Stimulated activated effector memory CD8-positive, alpha-beta T cell treated with anti-CD3 and anti-CD28 coated beads, Interleukin-12 subunit alpha, Interleukin-12 subunit beta, amount 100 ng/mL, for 72 hours (primary cell): ENCODE results near the gene OR10A7.
"Not testable (repeated sequence)": the region's sequence is repeated elsewhere in the genome, so short reads cannot be mapped to it uniquely, and the experiment has no call there.

ENCODE experiments used
- ATAC-seq: fragments of 150-1000 bp; cut with Tn5 transposase; 2 replicates; pipeline ENCODE4 v1.10.0; 2021
- DNase-seq, 2 donors: peaks; one replicate each; pipeline ENCODE4 v3.0.0; 2021 to 2022; ENCODE audit warnings: low spot score in 2 of 2
- H3K27ac Mint-ChIP-seq: one replicate; pipeline ENCODE4 v1.8.0; 2022; ENCODE audit warnings: mild to moderate bottlenecking, mixed read lengths
- H3K36me3 Mint-ChIP-seq: one replicate; pipeline ENCODE4 v1.8.0; 2022; ENCODE audit warnings: mild to moderate bottlenecking, mixed read lengths
- H3K4me1 Mint-ChIP-seq: one replicate; pipeline ENCODE4 v1.8.0; 2022; ENCODE audit warnings: mixed read lengths
- H3K4me3 Mint-ChIP-seq: one replicate; pipeline ENCODE4 v1.8.0; 2022; ENCODE audit warnings: mild to moderate bottlenecking, mixed read lengths
- H3K9me3 Mint-ChIP-seq: one replicate; pipeline ENCODE4 v1.8.0; 2022; ENCODE audit warnings: mixed read lengths

Gene OR10A7, protein sequence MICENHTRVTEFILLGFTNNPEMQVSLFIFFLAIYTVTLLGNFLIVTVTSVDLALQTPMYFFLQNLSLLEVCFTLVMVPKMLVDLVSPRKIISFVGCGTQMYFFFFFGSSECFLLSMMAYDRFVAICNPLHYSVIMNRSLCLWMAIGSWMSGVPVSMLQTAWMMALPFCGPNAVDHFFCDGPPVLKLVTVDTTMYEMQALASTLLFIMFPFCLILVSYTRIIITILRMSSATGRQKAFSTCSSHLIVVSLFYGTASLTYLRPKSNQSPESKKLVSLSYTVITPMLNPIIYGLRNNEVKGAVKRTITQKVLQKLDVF

DNA sequence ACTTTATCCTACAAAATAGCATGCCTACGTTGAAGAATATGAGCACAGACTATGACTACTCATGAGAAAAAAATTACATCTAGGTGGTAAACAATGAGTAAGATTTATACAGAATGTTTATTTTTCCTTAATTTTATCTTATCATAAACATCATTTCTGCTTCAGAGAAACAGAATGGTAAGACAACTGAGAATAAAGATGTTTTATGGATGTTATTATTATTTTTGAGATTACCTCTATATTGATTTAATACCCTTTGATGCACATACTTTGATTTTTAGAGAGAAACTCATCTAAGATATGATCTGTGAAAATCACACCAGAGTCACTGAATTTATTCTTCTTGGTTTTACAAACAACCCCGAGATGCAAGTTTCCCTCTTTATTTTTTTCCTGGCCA is at the start of gene OR10A7:
TSS of gene OR10A7 (plus strand) at position 301 of the 400 bp plus-strand sequence. CDS start at position 301, 0 bp downstream.
- DNase-seq (no peak), ATAC-seq (no peak)
- no peaks in the 10 kb centered on the region for H3K4me1 Mint-ChIP-seq
- no peaks in the 10 kb centered on the region for H3K36me3 Mint-ChIP-seq
- no peaks in the 10 kb centered on the region for H3K9me3 Mint-ChIP-seq
- H3K4me3 Mint-ChIP-seq: no peak within 1 kb of the TSS
- H3K27ac Mint-ChIP-seq: no peak within 1 kb of the TSS

DNA sequence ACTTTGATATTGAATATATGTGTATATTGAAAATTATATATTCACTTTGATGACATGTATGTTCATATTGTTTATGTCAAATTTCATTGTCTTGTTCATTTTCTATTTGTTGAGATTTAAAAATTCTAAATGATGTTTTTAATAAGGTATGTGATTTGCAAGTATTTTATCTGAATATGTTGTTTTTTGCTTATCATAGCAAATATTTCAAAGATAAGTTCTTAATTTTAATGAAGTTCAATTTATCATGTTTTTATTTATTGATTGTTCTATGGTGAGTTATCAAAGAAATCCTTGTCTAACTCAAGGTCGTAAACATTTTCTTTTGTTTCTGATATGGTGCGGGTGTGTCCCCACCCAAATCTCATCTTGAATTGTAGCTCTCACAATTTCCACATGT is 49.4 kb upstream of the OR10A7 start:
- ATAC-seq: no peak
- H3K9me3 Mint-ChIP-seq: no peaks in the 10 kb centered on the region
- no peak overlapping the region for H3K27ac Mint-ChIP-seq
- no peak for DNase-seq
- H3K4me1 Mint-ChIP-seq: no peaks in the 10 kb centered on the region
- no peak overlapping the region for H3K4me3 Mint-ChIP-seq
- no peaks in the 10 kb centered on the region for H3K36me3 Mint-ChIP-seq

DNA sequence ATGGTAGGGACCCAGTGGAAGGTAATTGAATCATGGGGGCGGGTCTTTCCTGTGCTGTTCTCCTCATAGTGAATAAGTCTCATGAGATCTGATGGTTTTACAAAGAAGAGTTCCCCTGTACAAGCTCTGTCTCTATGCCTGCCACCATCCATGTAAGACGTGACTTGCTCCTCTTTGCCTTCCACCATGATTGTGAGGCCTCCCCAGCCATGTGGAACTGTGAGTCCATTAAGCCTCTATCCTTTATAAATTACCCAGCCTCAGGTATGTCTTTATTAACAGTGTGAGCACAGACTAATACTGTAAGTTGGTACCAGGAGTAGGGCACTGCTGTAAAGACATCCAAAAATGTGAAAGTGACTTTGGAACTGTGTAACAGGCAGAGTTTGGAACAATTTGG is 49.0 kb upstream of the OR10A7 start:
- not testable (repeated sequence) for H3K36me3 Mint-ChIP-seq, ATAC-seq, DNase-seq, H3K4me3 Mint-ChIP-seq, H3K4me1 Mint-ChIP-seq, H3K27ac Mint-ChIP-seq, H3K9me3 Mint-ChIP-seq

DNA sequence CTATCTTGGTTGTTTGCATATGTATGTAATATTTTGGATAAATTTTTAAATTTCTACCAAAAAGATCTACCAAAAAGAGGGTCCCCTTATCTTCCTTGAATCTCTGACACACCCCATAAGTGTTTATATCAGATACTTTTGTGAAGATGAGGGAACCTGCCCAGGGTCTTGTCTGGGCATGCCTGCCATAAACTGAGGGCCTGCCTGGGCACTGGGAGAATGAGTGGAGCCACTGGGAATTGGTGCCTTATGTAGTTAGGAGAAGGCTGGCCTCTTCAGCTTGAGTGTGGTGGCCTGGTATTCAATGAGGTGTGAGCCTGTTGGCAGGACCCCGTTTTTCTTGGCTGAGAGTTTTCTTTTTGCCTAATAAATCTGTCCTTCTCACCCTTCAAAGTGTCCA is 48.1 kb upstream of the OR10A7 start:
- Mint-ChIP-seq H3K4me1 (no peaks in the 10 kb centered on the region), H3K9me3 (no peaks in the 10 kb centered on the region)
- no peak for ATAC-seq

DNA sequence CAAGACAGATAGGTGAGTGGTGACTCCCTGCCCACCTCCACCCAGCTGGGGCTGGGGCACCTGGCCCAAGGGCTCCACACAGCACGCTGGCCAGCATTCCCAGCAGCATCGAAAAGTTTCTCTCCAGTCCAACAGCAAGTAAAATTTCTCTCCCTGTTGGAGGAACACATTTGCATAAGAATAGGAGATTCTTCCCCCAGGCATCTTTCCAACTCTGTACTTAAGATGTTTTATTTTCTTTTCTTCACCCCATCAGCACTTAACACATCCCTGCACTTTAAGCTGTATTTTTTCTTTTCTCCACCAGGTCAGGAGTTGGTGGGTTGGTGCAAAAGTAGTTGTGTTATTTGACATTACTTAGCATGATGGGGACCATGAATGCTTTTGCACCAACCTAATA is 47.4 kb upstream of the OR10A7 start:
- Mint-ChIP-seq H3K9me3 (no peaks in the 10 kb centered on the region), H3K4me1 (no peaks in the 10 kb centered on the region), H3K27ac (no peak overlapping the region), H3K36me3 (no peaks in the 10 kb centered on the region), H3K4me3 (no peak overlapping the region)
- DNase-seq (no peak), ATAC-seq (no peak)

More for the DNA sequence above, 48.1 kb upstream of the OR10A7 start:
- Mint-ChIP-seq H3K4me3 (no peak overlapping the region), H3K36me3 (no peaks in the 10 kb centered on the region), H3K27ac (no peak overlapping the region)
- no peak for DNase-seq

DNA sequence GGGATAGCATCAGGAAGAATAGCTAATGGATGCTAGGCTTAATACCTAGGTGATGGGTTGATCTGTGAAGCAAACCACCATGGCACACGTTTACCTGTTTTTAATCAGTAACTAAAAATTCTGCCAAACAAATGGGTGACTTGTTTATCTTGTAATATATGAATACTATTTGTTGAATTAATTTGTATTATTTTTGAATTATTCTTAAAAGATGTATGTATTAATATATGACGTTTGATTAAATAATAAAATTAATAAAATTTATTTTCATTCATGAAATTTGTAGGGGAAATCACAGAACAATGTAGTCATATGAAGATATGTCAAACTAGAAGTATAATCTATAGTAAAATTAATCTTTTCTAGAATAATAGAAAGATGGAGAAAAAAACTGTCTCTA is 32.3 kb upstream of the OR10A7 start:
- peaks cover 4% of the 10 kb centered on the region for H3K36me3 Mint-ChIP-seq
- no peak for ATAC-seq

DNA sequence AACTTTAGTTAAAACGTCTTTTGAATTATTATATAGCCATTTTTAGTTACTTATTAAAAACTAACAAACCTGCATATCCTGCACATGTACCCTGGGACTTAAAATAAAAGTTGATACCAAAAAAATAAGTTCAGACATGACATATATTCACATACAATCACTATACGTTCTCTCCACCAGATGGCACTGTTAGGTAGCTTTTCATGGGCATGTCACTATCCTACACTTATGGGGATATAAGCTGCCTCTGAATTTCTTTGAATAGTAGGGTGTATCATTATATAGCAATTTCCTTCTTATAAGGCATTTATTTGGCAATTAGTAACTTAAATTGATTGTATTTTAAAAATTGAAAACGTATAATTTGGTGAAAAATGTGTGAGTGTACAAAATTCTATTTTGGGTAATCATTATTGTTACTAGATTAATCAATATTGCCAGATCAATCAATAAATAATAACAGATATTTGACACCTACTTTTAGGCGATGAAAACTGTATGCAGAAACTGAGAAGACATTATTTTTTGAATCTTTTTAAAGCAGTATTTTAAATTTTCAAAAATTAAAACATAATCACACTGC is 31.8 kb upstream of the OR10A7 start:
- no peak overlapping the region for H3K4me3 Mint-ChIP-seq
- no peak overlapping the region for H3K27ac Mint-ChIP-seq
- H3K36me3 Mint-ChIP-seq: peaks cover 4% of the 10 kb centered on the region
- DNase-seq (peak; percentile 29 to 52), ATAC-seq (peak; percentile 76)
- H3K9me3 Mint-ChIP-seq: no peaks in the 10 kb centered on the region
- H3K4me1 Mint-ChIP-seq: no peaks in the 10 kb centered on the region

More for the DNA sequence above, 32.3 kb upstream of the OR10A7 start:
- no peak for DNase-seq
- no peaks in the 10 kb centered on the region for H3K4me1 Mint-ChIP-seq
- no peaks in the 10 kb centered on the region for H3K9me3 Mint-ChIP-seq
- no peak overlapping the region for H3K27ac Mint-ChIP-seq
- no peak overlapping the region for H3K4me3 Mint-ChIP-seq

DNA sequence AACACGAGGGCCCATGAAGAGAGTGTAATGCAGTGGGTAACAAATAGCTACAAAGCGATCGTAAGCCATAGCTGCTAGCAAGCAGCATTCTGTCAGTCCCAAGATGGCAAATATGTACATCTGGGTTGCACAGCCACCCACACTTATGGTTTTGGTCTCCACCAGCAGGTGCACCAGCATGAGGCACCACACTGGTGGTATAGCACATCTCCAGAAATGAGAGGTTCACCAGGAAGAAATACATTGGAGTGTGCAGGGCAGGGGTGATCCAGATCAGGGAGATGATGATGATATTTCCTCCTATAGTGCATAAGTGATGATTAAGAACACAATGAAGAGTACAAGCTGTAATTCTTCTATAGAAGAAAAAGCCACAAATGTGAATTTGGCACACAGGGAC is 26.4 kb upstream of the OR10A7 start:
- Mint-ChIP-seq H3K4me3 (no peak overlapping the region), H3K36me3 (peaks cover 4% of the 10 kb centered on the region), H3K27ac (no peak overlapping the region), H3K9me3 (no peaks in the 10 kb centered on the region), H3K4me1 (no peaks in the 10 kb centered on the region)
- ATAC-seq (no peak), DNase-seq (no peak)

DNA sequence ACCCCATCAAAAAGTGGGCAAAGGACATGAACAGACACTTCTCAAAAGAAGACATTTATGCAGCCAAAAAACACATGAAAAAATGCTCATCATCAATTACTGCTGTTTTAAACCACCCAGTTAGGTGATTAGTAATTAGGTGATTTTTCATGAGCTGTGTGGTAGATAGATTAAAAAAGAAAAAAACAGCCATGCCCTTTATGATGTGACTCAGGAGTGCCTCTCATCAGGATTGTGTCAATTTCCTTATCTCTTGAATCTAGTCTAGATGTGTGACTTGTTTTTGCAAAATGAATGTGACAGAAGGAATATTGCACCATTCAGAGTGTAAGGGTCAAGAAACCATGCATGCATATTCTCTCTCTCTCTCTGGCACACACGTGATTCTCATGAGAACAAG is 5.7 kb downstream of the OR10A7 start:
- no peaks in the 10 kb centered on the region for H3K4me1 Mint-ChIP-seq
- H3K9me3 Mint-ChIP-seq: no peaks in the 10 kb centered on the region
- no peak overlapping the region for H3K27ac Mint-ChIP-seq
- DNase-seq (no peak), ATAC-seq (peak; percentile 58)
- no peaks in the 10 kb centered on the region for H3K36me3 Mint-ChIP-seq
- H3K4me3 Mint-ChIP-seq: no peak overlapping the region

DNA sequence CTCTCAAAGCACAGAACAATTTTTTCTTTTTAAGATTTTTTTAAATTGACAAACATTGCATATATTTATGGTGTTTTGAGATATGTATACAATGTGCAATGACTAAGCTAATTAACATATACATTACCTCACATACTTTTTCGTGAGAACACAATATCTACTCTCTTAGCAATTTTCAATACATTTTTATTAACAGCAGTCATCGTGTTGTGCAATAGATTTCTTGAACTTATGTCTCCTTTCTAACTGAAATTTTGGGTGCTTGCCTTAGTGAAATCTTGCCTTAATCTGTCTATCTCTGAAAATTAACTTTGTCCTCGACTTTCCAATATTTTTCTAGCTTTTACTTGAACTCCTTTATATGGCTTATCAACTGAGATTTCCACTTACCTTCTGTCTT is 6.8 kb downstream of the OR10A7 start:
- no peaks in the 10 kb centered on the region for H3K36me3 Mint-ChIP-seq
- H3K4me3 Mint-ChIP-seq: no peak overlapping the region
- no peak overlapping the region for H3K27ac Mint-ChIP-seq
- ATAC-seq: no peak
- H3K4me1 Mint-ChIP-seq: no peaks in the 10 kb centered on the region
- no peaks in the 10 kb centered on the region for H3K9me3 Mint-ChIP-seq
- no peak for DNase-seq

DNA sequence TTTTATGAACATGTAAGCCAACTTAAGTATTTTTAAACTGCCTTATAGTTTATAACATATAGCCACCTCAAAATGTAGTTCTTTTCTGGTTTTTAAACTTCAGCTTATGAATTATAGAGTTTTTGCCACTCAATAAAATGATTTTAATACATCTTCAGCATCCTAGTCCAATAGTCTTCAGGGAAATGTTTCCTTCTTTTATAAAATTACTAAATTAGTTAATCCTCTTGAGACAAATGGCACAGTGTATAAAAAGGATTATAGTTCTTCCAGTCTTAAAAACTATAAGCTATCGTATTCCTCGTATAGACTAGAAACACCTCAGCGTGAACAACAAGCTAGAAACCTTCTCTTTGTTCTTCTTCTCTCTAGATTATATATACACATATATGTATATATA is 23.5 kb downstream of the OR10A7 start, which contains the start of gene OR6C74:
TSS of gene OR6C74 (plus strand) at position 301 of the 400 bp plus-strand sequence. CDS start 2,679 bp downstream, outside the sequence.
- ATAC-seq (no peak), DNase-seq (no peak)
- H3K4me1 Mint-ChIP-seq: no peaks in the 10 kb centered on the region
- H3K4me3 Mint-ChIP-seq: no peak within 1 kb of the TSS
- no peak within 1 kb of the TSS for H3K27ac Mint-ChIP-seq
- H3K9me3 Mint-ChIP-seq: no peaks in the 10 kb centered on the region
- H3K36me3 Mint-ChIP-seq: no peaks in the 10 kb centered on the region

DNA sequence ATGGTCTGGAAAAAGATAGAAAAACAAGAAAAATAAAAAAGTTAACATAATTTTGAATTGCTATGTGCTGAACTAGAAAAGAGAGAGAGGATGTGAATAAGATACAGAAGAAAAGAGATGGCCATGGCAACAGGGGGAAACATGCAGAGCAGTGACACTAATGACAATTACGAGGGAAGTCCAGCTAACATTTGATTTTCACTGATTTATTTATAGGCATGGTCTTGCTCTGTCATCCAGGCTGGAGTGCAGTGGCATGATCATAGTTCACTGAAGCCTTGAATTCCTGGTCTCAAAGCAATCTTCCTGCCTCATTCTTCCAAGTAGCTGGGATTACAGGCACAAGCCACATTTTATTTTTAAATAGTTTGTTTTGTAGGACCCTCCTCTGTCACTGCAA is 25.3 kb downstream of the OR10A7 start:
- H3K9me3 Mint-ChIP-seq: no peaks in the 10 kb centered on the region
- no peaks in the 10 kb centered on the region for H3K36me3 Mint-ChIP-seq
- H3K4me1 Mint-ChIP-seq: no peaks in the 10 kb centered on the region
- DNase-seq (no peak), ATAC-seq (no peak)
- no peak overlapping the region for H3K4me3 Mint-ChIP-seq
- no peak overlapping the region for H3K27ac Mint-ChIP-seq

DNA sequence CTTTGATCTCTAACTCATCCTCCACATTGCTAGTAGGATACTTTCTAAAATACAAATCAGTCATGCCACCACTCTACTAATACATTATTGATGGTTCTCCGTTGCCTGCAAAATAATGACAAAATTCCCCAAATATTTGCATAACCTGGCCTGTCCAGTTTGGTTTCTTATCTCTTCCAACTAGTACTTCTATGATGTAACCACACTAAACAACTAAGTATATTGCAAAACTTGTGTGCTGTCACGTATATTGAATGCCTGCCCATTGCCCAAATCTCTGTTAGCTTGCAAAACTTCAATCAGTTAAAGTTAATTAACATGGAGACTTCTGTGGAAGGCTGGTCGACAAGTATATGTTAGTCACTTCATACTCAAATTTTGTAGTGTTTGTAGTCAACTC is 30.1 kb downstream of the OR10A7 start:
- Mint-ChIP-seq H3K4me3 (no peak overlapping the region), H3K36me3 (no peaks in the 10 kb centered on the region), H3K27ac (no peak overlapping the region), H3K4me1 (no peaks in the 10 kb centered on the region), H3K9me3 (no peaks in the 10 kb centered on the region)
- DNase-seq: no peak
- ATAC-seq: no peak

DNA sequence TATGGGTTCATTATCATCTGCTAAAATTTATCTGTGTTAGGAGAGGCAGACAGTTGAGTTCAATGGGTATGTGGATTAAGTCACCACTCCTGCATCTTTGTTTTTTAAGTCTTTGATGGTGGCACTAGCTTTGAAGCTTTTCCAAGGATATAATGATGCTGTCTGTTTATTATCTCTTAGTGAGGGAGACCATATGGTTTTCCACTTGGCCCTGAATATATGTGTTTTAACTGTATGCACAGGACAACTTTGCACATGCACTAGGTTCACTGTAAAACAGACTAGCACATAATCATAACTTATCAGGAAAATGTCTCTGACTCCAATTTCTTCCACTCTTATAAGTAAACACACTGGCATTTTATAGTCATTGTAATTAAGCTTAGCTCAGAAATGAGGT is 32.5 kb downstream of the OR10A7 start:
- Mint-ChIP-seq H3K27ac (no peak overlapping the region), H3K4me1 (no peaks in the 10 kb centered on the region), H3K4me3 (no peak overlapping the region), H3K36me3 (no peaks in the 10 kb centered on the region), H3K9me3 (no peaks in the 10 kb centered on the region)
- DNase-seq (no peak), ATAC-seq (no peak)

DNA sequence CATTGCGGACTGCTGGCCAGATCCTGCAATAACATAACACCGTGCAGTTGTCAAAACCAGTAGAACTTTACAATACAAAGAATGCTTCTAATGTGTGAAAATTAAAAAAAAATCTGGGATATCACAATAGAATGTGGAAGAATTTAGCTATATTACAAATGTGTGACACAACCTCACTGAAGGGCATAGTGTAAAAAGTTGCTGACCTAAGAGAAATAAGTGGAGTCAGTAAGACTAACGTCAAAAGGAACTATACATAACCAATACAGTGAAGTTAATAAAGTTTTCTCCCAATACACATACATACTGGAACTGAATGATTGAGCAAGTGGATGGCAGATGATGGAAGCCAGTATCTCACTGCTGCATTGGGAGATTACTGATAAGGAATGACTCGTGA is 36.0 kb downstream of the OR10A7 start:
- no peak overlapping the region for H3K27ac Mint-ChIP-seq
- no peaks in the 10 kb centered on the region for H3K36me3 Mint-ChIP-seq
- H3K4me3 Mint-ChIP-seq: no peak overlapping the region
- no peaks in the 10 kb centered on the region for H3K4me1 Mint-ChIP-seq
- H3K9me3 Mint-ChIP-seq: no peaks in the 10 kb centered on the region
- DNase-seq (no peak), ATAC-seq (no peak)

DNA sequence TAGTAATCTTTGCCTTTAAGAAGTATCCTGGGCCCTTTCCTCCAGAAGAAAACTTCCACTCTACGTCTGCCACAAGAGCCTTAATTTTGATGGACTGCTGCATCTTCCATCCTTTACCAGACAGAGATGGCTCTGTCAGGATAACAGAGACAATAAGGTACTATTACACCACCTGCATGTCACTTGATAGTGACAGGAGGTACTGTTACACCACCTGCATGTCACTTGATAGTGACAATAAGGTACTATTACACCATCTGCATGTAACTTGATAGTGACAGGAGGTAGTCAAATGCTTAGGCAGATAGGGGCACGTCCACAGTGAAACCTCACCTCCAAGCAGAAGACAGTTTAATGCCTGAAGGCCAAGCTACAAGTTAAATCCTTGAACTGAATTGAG is 37.5 kb downstream of the OR10A7 start:
- Mint-ChIP-seq H3K36me3 (no peaks in the 10 kb centered on the region), H3K9me3 (no peaks in the 10 kb centered on the region), H3K4me1 (no peaks in the 10 kb centered on the region), H3K27ac (no peak overlapping the region), H3K4me3 (no peak overlapping the region)
- DNase-seq (no peak), ATAC-seq (no peak)
